Loucy (cell line): ENCODE results near the gene TOMM20.

Source experiments
- CTCF ChIP-seq: fragments of 200-600 bp; sonication (generic); conservative IDR thresholded peaks from 2 replicates; pipeline ENCODE4 v1.5.1; 2014; ENCODE audit warnings: mild to moderate bottlenecking, antibody characterized with exemption, low read length
- EZH2phosphoT487 ChIP-seq: fragments of 200-600 bp; IDR thresholded peaks from 2 replicates; pipeline ENCODE4 v1.6.1; 2018; ENCODE audit warnings: antibody characterized with exemption, mild to moderate bottlenecking, moderate library complexity, borderline replicate concordance

- TF ChIP-seq CTCF: no peak
- TF ChIP-seq EZH2phosphoT487: no peak
Measured at GRCh38 chr1:235129774-235130570, 1.3 kb upstream of the TOMM20 start.
